Osteoblast (primary cell): Measurements from ENCODE around the gene PARVA. TPM values are rescaled to one million over a fixed set of nuclear protein-coding genes. Genes with fewer than 3 reads are reported as not detected.

Experiments
- DNase-seq: peaks from one replicate; pipeline ENCODE4 v3.0.0; 2011; ENCODE audit warnings: low spot score, mixed read lengths; ENCODE audit not compliant: insufficient read length; ENCODE audit errors: missing footprints
- H2AFZ ChIP-seq: 2 replicates; pipeline ENCODE4 v1.6.0; 2011; ENCODE audit warnings: mild to moderate bottlenecking, low read length
- H3K27ac ChIP-seq: 2 replicates; pipeline ENCODE4 v1.5.1; 2011; ENCODE audit warnings: mild to moderate bottlenecking, low read depth, low read length, moderate library complexity
- H3K27me3 ChIP-seq: 2 replicates; pipeline ENCODE4 v1.6.0; 2012; ENCODE audit warnings: mild to moderate bottlenecking, control low read depth, inconsistent platforms, low read length, moderate library complexity; ENCODE audit not compliant: insufficient read depth
- H3K36me3 ChIP-seq: 2 replicates; pipeline ENCODE4 v1.5.1; 2011; ENCODE audit warnings: mild to moderate bottlenecking, low read length, control low read depth, moderate library complexity; ENCODE audit not compliant: insufficient read depth
- H3K4me1 ChIP-seq: 2 replicates; pipeline ENCODE4 v1.5.1; 2011; ENCODE audit warnings: mild to moderate bottlenecking, low read length, control low read depth, moderate library complexity; ENCODE audit not compliant: insufficient read depth
- H3K4me2 ChIP-seq: 2 replicates; pipeline ENCODE4 v1.6.0; 2011; ENCODE audit warnings: mild to moderate bottlenecking, low read length; ENCODE audit not compliant: insufficient read depth
- H3K4me3 ChIP-seq: fragments of 200-600 bp; sonication (generic); 3 replicates; pipeline ENCODE4 v1.5.1; 2012; ENCODE audit warnings: mild to moderate bottlenecking, low read length, inconsistent platforms; ENCODE audit not compliant: insufficient read depth
- H3K79me2 ChIP-seq: 2 replicates; pipeline ENCODE4 v1.6.0; 2012; ENCODE audit warnings: mild to moderate bottlenecking, low read length, control low read depth, inconsistent platforms; ENCODE audit not compliant: insufficient read depth
- H3K9me3 ChIP-seq: 2 replicates; pipeline ENCODE4 v1.5.1; 2011; ENCODE audit warnings: low read depth, low read length, control low read depth
- H4K20me1 ChIP-seq: 2 replicates; pipeline ENCODE4 v1.6.0; 2012; ENCODE audit warnings: mild to moderate bottlenecking, low read length, control low read depth; ENCODE audit not compliant: insufficient read depth
- CTCF ChIP-seq: IDR thresholded peaks from 2 replicates; pipeline ENCODE4 v1.5.1; 2011; ENCODE audit warnings: mild to moderate bottlenecking, low read depth, low read length, moderate library complexity; ENCODE audit errors: extremely low read depth
- total RNA-seq: library from RNA; depleted of rRNA; stranded (reverse); fragments of >200 nt; gene quantifications from 2 replicates; pipeline ENCODE4 v1.2.3, GENCODE V29; 2012

The PARVA gene
- total RNA-seq, 1 donor = 74.9 TPM

DNA sequence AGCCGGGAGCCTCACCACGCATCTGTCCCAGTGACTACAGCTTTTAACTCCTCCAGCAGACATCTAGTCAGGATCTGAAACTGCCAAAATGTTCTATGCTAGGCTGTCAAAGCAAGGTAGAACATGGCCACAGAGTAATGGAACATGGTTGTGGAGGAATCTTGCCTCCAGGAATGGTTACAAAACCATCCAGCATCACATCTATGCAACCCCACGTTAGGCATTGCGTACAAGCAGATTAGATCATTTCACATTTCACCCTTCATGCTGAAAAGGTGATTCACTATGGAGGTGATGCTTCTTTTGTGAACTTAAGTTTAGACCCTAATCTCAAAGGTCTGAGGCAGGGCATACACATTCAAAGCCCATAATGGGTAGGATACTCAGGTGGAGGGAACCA is 103.0 kb downstream of the PARVA start:
- no peak overlapping the region for H2AFZ ChIP-seq
- peaks cover 11% of the 10 kb centered on the region for H3K4me1 ChIP-seq
- no peak for DNase-seq
- no peak overlapping the region for H3K4me2 ChIP-seq
- no peaks in the 10 kb centered on the region for H3K27me3 ChIP-seq
- H3K4me3 ChIP-seq = no peak overlapping the region
- H4K20me1 ChIP-seq = peaks cover 5% of the 10 kb centered on the region
- H3K27ac ChIP-seq = no peak overlapping the region
- H3K79me2 ChIP-seq = peaks cover 4% of the 10 kb centered on the region
- peaks cover 54% of the 10 kb centered on the region for H3K36me3 ChIP-seq
- no peaks in the 10 kb centered on the region for H3K9me3 ChIP-seq
- TF ChIP-seq CTCF = no peak

GRCh38 chr11:12482839-12483238 is 105.5 kb downstream of the PARVA start:
- H3K4me2 ChIP-seq = no peak overlapping the region
- no peak for TF ChIP-seq CTCF
- no peak overlapping the region for H3K27ac ChIP-seq
- H3K4me3 ChIP-seq = no peak overlapping the region
- H3K36me3 ChIP-seq = peaks cover 39% of the 10 kb centered on the region
- H4K20me1 ChIP-seq = peaks cover 5% of the 10 kb centered on the region
- no peak overlapping the region for H2AFZ ChIP-seq
- no peaks in the 10 kb centered on the region for H3K27me3 ChIP-seq
- H3K79me2 ChIP-seq = peaks cover 3% of the 10 kb centered on the region
- H3K4me1 ChIP-seq = peaks cover 11% of the 10 kb centered on the region
- DNase-seq = no peak
- no peaks in the 10 kb centered on the region for H3K9me3 ChIP-seq

DNA sequence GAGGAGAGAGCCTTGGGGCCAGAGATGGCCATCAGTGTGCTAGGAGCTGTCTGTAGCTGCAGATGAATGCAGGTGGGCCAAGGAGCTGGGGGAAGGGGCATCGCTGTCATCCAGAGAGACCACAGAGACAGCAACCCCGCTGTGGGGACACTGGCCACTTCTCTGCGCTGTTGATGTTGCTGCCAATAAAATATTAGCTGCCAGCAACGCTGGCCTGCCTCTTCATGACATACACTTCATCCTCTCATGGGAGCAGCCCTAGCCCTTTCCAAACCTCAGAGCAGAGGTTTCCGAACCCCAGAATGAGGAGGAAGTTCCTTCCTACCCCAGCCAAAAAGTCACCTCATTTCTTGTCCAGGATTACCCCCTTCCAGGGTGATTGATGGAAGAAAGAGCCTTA is 106.2 kb downstream of the PARVA start:
- H3K27ac ChIP-seq = no peak overlapping the region
- peaks cover 3% of the 10 kb centered on the region for H3K79me2 ChIP-seq
- no peaks in the 10 kb centered on the region for H3K27me3 ChIP-seq
- no peak overlapping the region for H2AFZ ChIP-seq
- peaks cover 8% of the 10 kb centered on the region for H3K4me1 ChIP-seq
- H3K4me3 ChIP-seq = no peak overlapping the region
- no peak overlapping the region for H3K4me2 ChIP-seq
- TF ChIP-seq CTCF = no peak
- H4K20me1 ChIP-seq = peaks cover 5% of the 10 kb centered on the region
- H3K36me3 ChIP-seq = peaks cover 37% of the 10 kb centered on the region
- DNase-seq = no peak
- no peaks in the 10 kb centered on the region for H3K9me3 ChIP-seq

DNA sequence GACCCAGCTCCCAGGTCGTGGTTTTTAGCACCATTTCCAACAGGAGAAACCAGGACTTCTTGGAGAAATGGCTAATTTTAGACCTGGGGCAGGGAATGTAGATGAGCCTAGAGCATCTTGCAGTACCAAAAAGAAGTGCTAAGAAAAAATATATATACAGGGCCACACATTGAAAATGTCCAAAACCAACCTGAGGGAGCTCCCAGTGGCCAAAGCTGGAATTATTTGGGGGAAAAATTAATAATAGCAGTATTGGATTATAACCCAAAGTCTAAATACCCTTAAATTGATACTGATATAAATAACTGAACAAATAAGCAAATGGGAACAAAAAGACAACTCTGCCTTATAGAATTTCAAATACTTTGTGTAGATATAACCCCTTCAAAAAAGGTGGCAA is 108.0 kb downstream of the PARVA start:
- no peak overlapping the region for H3K27ac ChIP-seq
- H3K9me3 ChIP-seq = no peaks in the 10 kb centered on the region
- H3K4me2 ChIP-seq = no peak overlapping the region
- H2AFZ ChIP-seq = no peak overlapping the region
- DNase-seq = no peak
- peaks cover 3% of the 10 kb centered on the region for H3K79me2 ChIP-seq
- TF ChIP-seq CTCF = peak; percentile 65
- no peaks in the 10 kb centered on the region for H3K27me3 ChIP-seq
- H3K4me3 ChIP-seq = no peak overlapping the region
- peaks cover 23% of the 10 kb centered on the region for H3K36me3 ChIP-seq
- peaks cover 6% of the 10 kb centered on the region for H3K4me1 ChIP-seq
- H4K20me1 ChIP-seq = peaks cover 5% of the 10 kb centered on the region
